Mesenchymal stem cell (in vitro differentiated cells and primary cell): ENCODE data around the gene STK4.

Source experiments
- DNase-seq: peaks from one replicate; pipeline ENCODE4 v3.0.0-alpha.2; 2013
- H2AFZ ChIP-seq: one replicate; pipeline ENCODE4 v1.6.1; 2013; ENCODE audit warnings: low read depth, mild to moderate bottlenecking, control low read depth, inconsistent platforms, low read length, moderate library complexity
- H2AK5ac ChIP-seq: 2 replicates; pipeline ENCODE4 v1.6.1; 2013; ENCODE audit warnings: low read length, moderate library complexity, mild to moderate bottlenecking, inconsistent platforms; ENCODE audit not compliant: severe bottlenecking
- H2BK120ac ChIP-seq: one replicate; pipeline ENCODE4 v1.6.1; 2013; ENCODE audit warnings: low read depth, mild to moderate bottlenecking, inconsistent platforms, low read length, moderate library complexity
- H2BK12ac ChIP-seq, 2 experiments: one replicate each; pipeline ENCODE4 v1.6.1; 2013; ENCODE audit warnings: inconsistent platforms in 2 of 2, low read length in 2 of 2, mild to moderate bottlenecking in 2 of 2, moderate library complexity in 2 of 2, control low read depth in 1 of 2
- H2BK15ac ChIP-seq: one replicate; pipeline ENCODE4 v1.6.1; 2013; ENCODE audit warnings: mild to moderate bottlenecking, low read depth, inconsistent platforms; ENCODE audit not compliant: poor library complexity, severe bottlenecking
- H2BK5ac ChIP-seq: 2 replicates; pipeline ENCODE4 v1.6.1; 2013; ENCODE audit warnings: low read depth, mild to moderate bottlenecking, low read length, control low read depth, inconsistent platforms; ENCODE audit not compliant: poor library complexity, severe bottlenecking
- H3K14ac ChIP-seq, 2 experiments: one replicate each; pipeline ENCODE4 v1.6.1; 2013; ENCODE audit warnings: inconsistent platforms in 2 of 2, low read length in 2 of 2, control low read depth in 1 of 2, mild to moderate bottlenecking in 1 of 2, moderate library complexity in 1 of 2
- H3K18ac ChIP-seq, 2 experiments: one replicate each; pipeline ENCODE4 v1.6.1; 2013; ENCODE audit warnings: inconsistent platforms in 2 of 2, low read length in 2 of 2, control low read depth in 1 of 2, low read depth in 1 of 2, mild to moderate bottlenecking in 1 of 2
- H3K23ac ChIP-seq, 2 experiments: one replicate each; pipeline ENCODE4 v1.6.1; 2013; ENCODE audit warnings: inconsistent platforms in 2 of 2, low read length in 2 of 2, mild to moderate bottlenecking in 2 of 2, moderate library complexity in 2 of 2, control low read depth in 1 of 2
- H3K27ac ChIP-seq: 2 replicates; pipeline ENCODE4 v1.5.1; 2013; ENCODE audit warnings: mild to moderate bottlenecking, moderate library complexity, low read length, control low read depth, inconsistent platforms; ENCODE audit not compliant: poor library complexity, severe bottlenecking
- H3K27me3 ChIP-seq, 2 experiments: 2 replicates each; pipeline versions ENCODE4 v1.6.1 to v1.7.0; 2013; ENCODE audit warnings: low read length in 2 of 2, mild to moderate bottlenecking in 2 of 2, moderate library complexity in 2 of 2, control low read depth in 1 of 2, inconsistent platforms in 1 of 2; ENCODE audit not compliant: control insufficient read depth in 1 of 2, insufficient read depth in 1 of 2
- H3K36me3 ChIP-seq, 2 experiments: 2 replicates each; pipeline versions ENCODE4 v1.6.1 to v1.7.0; 2013; ENCODE audit warnings: low read length in 2 of 2, control low read depth in 1 of 2, inconsistent platforms in 1 of 2, low read depth in 1 of 2, mild to moderate bottlenecking in 1 of 2; ENCODE audit not compliant: insufficient read depth in 2 of 2, control insufficient read depth in 1 of 2
- H3K4ac ChIP-seq, 2 experiments: one replicate each; pipeline ENCODE4 v1.6.1; 2013; ENCODE audit warnings: inconsistent platforms in 2 of 2, low read length in 2 of 2, mild to moderate bottlenecking in 2 of 2, moderate library complexity in 2 of 2, control low read depth in 1 of 2, low read depth in 1 of 2
- H3K4me1 ChIP-seq: 2 replicates; pipeline ENCODE4 v1.6.1; 2013; ENCODE audit warnings: low read depth, low read length, control low read depth; ENCODE audit not compliant: control insufficient read depth, insufficient read depth
- H3K4me2 ChIP-seq: 2 replicates; pipeline ENCODE4 v1.6.1; 2013; ENCODE audit warnings: low read length, mild to moderate bottlenecking, inconsistent platforms; ENCODE audit not compliant: poor library complexity, severe bottlenecking
- H3K4me3 ChIP-seq, 2 experiments: 2 replicates each; pipeline versions ENCODE4 v1.5.1 to v1.7.0; 2013; ENCODE audit warnings: low read length in 2 of 2, mild to moderate bottlenecking in 2 of 2, control low read depth in 1 of 2, low read depth in 1 of 2; ENCODE audit not compliant: insufficient read depth in 1 of 2
- H3K79me1 ChIP-seq: replicated peaks from 2 replicates; pipeline ENCODE4 v1.6.1; 2013; ENCODE audit warnings: mild to moderate bottlenecking, control low read depth, low read length, inconsistent platforms; ENCODE audit not compliant: poor library complexity, severe bottlenecking
- H3K9ac ChIP-seq: 2 replicates; pipeline ENCODE4 v1.7.0; 2013; ENCODE audit warnings: mild to moderate bottlenecking, low read length, moderate library complexity
- H3K9me3 ChIP-seq: 2 replicates; pipeline ENCODE4 v1.7.0; 2013; ENCODE audit warnings: mild to moderate bottlenecking, low read length; ENCODE audit not compliant: control insufficient read depth
- H4K8ac ChIP-seq: one replicate; pipeline ENCODE4 v1.6.1; 2013; ENCODE audit warnings: inconsistent platforms, mild to moderate bottlenecking, low read length, moderate library complexity
- H4K91ac ChIP-seq: one replicate; pipeline ENCODE4 v1.6.1; 2013; ENCODE audit warnings: mild to moderate bottlenecking, low read length, inconsistent platforms
- WGBS: methylation state at CpG from one replicate; pipeline ENCODE4 v1.1.7; 2013; ENCODE audit warnings: mixed read lengths; 5-methylcytosine and 5-hydroxymethylcytosine counted together

The STK4 gene

DNA sequence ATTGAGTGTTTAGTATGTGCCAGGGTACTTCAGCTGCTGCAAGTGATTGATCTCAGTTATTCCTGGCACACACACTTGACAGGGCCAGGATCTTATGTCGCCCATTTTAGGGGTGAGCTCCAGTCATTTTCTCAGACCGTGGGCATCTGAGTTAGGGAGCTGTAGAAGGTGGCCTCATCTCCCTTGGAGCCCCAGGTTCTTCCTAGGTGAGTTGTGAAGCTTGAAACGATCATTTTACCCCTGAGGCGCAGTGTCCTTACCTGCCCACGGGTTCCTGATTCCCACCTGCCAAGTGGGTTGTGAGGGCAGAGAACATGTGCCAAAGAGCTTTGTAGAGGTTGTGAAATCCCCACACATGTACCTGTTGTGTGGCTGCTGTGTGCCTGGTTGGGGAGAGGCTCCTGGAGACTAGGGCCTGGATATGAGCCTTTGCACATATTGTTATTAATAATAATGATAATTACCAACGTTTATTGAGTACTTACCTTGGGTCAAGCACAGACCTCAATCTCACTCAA, 135.1 kb downstream of the STK4 start:
- H3K27me3 ChIP-seq = peaks cover 0 to 54% of the 10 kb centered on the region in 2 experiments
- no peak overlapping the region for H3K4me3 ChIP-seq
- no peak overlapping the region for H3K4ac ChIP-seq
- H2AFZ ChIP-seq = no peak overlapping the region
- H3K4me1 ChIP-seq = peaks cover 19% of the 10 kb centered on the region
- H3K18ac ChIP-seq = no peak overlapping the region
- H3K36me3 ChIP-seq = peaks cover 0 to 10% of the 10 kb centered on the region in 2 experiments
- H3K27ac ChIP-seq = no peak overlapping the region
- no peak overlapping the region for H2AK5ac ChIP-seq
- H2BK5ac ChIP-seq = no peak overlapping the region
- H3K4me2 ChIP-seq = peak overlapping the region; percentile 68
- peak overlapping the region in 1 of 2 experiments; percentile 17 for H3K23ac ChIP-seq
- no peaks in the 10 kb centered on the region for H3K9me3 ChIP-seq
- H3K14ac ChIP-seq = no peak overlapping the region
- WGBS = 92% methylated on average over 5 of the region's 6 CpGs
- no peak overlapping the region for H2BK15ac ChIP-seq
- no peak for DNase-seq
- no peak overlapping the region for H3K9ac ChIP-seq
- no peak overlapping the region for H2BK12ac ChIP-seq
- no peak overlapping the region for H4K91ac ChIP-seq
- no peaks in the 10 kb centered on the region for H3K79me1 ChIP-seq
- no peak overlapping the region for H4K8ac ChIP-seq
- H2BK120ac ChIP-seq = no peak overlapping the region

DNA sequence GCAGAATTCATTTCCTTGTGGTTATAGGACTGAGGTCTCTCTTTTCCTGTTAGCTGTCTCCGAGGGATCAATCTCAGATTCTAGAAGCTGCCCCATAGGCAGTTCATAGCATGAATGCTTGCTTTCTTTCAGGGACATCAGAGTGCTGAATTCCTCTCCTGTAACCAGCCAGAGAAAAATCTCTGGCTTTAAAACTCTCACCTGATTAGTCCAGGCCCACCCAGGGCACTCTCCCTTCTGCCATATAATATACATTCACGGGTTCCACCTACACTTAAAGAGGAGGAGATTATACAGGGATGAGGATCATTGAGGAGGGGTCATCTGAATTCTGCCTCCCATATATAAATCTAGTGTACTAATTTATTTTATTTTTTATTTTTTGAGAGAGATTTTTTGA, 136.8 kb downstream of the STK4 start:
- no peak overlapping the region for H4K91ac ChIP-seq
- no peak for DNase-seq
- H3K27ac ChIP-seq = no peak overlapping the region
- H2AK5ac ChIP-seq = no peak overlapping the region
- no peak overlapping the region for H3K4me3 ChIP-seq
- H3K4ac ChIP-seq = no peak overlapping the region
- H2BK15ac ChIP-seq = no peak overlapping the region
- no peak overlapping the region for H3K14ac ChIP-seq
- H3K79me1 ChIP-seq = no peaks in the 10 kb centered on the region
- no peak overlapping the region for H3K18ac ChIP-seq
- H3K23ac ChIP-seq = no peak overlapping the region
- H4K8ac ChIP-seq = no peak overlapping the region
- no peak overlapping the region for H3K9ac ChIP-seq
- peaks cover 0 to 50% of the 10 kb centered on the region in 2 experiments for H3K27me3 ChIP-seq
- H3K36me3 ChIP-seq = peaks cover 0 to 2% of the 10 kb centered on the region in 2 experiments
- H2AFZ ChIP-seq = no peak overlapping the region
- H2BK120ac ChIP-seq = no peak overlapping the region
- no peak overlapping the region for H2BK5ac ChIP-seq
- H2BK12ac ChIP-seq = no peak overlapping the region
- no peak overlapping the region for H3K4me2 ChIP-seq
- WGBS = 100% methylated on average over 1 of the region's 2 CpGs
- peaks cover 14% of the 10 kb centered on the region for H3K4me1 ChIP-seq
- no peaks in the 10 kb centered on the region for H3K9me3 ChIP-seq

DNA sequence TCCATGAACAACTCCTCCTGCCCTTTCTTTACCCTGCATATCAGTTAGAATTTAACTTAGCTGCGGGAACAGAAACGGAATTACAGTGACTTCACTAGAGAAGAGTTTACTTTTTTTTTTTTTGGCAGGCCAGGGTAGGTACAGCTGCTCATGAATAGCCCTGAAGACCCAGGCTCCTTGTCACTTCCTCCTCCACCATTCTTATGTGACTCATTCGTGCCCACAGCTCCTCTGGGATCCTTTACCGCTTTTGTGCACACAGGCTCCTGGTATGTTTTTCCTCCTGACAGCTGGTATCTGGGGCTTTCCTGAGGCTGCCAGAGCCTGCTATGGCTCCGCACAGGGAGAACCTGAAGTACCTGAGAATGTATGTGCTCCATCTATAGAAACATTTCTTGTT, 138.5 kb downstream of the STK4 start:
- Histone ChIP-seq H3K4me3 (no peak overlapping the region), H4K8ac (no peak overlapping the region), H2AK5ac (no peak overlapping the region), H3K27ac (peak overlapping the region; percentile 83), H3K27me3 (peaks cover 0 to 41% of the 10 kb centered on the region in 2 experiments), H3K79me1 (no peaks in the 10 kb centered on the region), H3K4me1 (peaks cover 10% of the 10 kb centered on the region), H3K14ac (no peak overlapping the region), H2BK15ac (no peak overlapping the region), H3K18ac (no peak overlapping the region), H2BK120ac (no peak overlapping the region), H2AFZ (no peak overlapping the region), H4K91ac (no peak overlapping the region), H3K4ac (no peak overlapping the region), H3K36me3 (no peaks in the 10 kb centered on the region), H3K9me3 (no peaks in the 10 kb centered on the region), H3K4me2 (peak overlapping the region; percentile 17), H2BK12ac (no peak overlapping the region), H3K23ac (no peak overlapping the region), H2BK5ac (no peak overlapping the region), H3K9ac (no peak overlapping the region)
- DNase-seq = peak; percentile 77
- 22% methylated on average over 5 of the region's 5 CpGs for WGBS

DNA sequence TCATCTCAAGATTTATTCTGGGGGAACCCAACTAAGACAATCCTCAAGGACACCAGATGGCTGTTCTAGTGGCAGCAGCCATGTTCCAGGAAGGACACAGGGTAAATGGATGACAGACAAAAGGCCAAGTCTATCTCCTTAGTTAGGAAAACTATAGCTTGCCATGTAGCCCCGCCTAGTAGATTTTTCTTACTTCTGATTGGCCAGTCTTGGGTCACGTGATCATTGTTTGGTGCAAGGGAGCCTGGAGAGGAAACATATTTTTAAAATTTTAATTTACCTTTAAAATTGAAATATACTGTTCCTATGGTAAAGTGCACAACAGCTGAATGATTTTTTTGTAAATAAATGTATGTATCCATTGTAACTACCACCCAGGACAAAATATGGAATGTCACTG, 139.0 kb downstream of the STK4 start:
- H3K4me2 ChIP-seq = no peak overlapping the region
- no peak overlapping the region for H2BK12ac ChIP-seq
- no peak overlapping the region for H3K4me3 ChIP-seq
- H3K27ac ChIP-seq = peak overlapping the region; percentile 83
- H4K8ac ChIP-seq = no peak overlapping the region
- H3K4me1 ChIP-seq = peaks cover 10% of the 10 kb centered on the region
- H2BK15ac ChIP-seq = no peak overlapping the region
- no peak overlapping the region for H2AFZ ChIP-seq
- DNase-seq = no peak
- no peaks in the 10 kb centered on the region for H3K79me1 ChIP-seq
- H2BK120ac ChIP-seq = no peak overlapping the region
- H4K91ac ChIP-seq = no peak overlapping the region
- no peak overlapping the region for H3K9ac ChIP-seq
- WGBS = no CpG with 5 or more reads among the region's 2 CpGs
- H3K23ac ChIP-seq = no peak overlapping the region
- no peak overlapping the region for H3K18ac ChIP-seq
- H3K9me3 ChIP-seq = no peaks in the 10 kb centered on the region
- H2AK5ac ChIP-seq = no peak overlapping the region
- no peaks in the 10 kb centered on the region for H3K36me3 ChIP-seq
- H2BK5ac ChIP-seq = no peak overlapping the region
- H3K4ac ChIP-seq = no peak overlapping the region
- no peak overlapping the region for H3K14ac ChIP-seq
- H3K27me3 ChIP-seq = peaks cover 0 to 41% of the 10 kb centered on the region in 2 experiments
